Measurements from ENCODE around the gene LMO7. TPM values are rescaled to one million over a fixed set of nuclear protein-coding genes. Genes with fewer than 3 reads are reported as not detected.

Gene LMO7
- total and polyA plus RNA-seq, 2 of the 8 experiments (the other 6 are each of a cell fraction or from before 2014, with no cell fraction given) = 8.1 to 28.3 TPM

- no peak overlapping the region for H2BK12ac ChIP-seq (ENCODE audit: low read depth, low read length)
- H2AFZ ChIP-seq (ENCODE audit: low read length) = no peak overlapping the region
- no peak overlapping the region for H2BK120ac ChIP-seq (replicated peaks; ENCODE audit: low read depth, low read length)
- H4K91ac ChIP-seq (replicated peaks; ENCODE audit: insufficient read length, low read length) = no peak overlapping the region
- no peaks in the 10 kb centered on the region for H3K23me2 ChIP-seq (ENCODE audit: low read depth, low read length)
- H3K18ac ChIP-seq (ENCODE audit: extremely low read depth, low read length) = no peak overlapping the region
- no peak overlapping the region for H3K9ac ChIP-seq (replicated peaks in 1 of 4; ENCODE audit: extremely low read depth in 1 of 4, low read depth in 3 of 4, low read length in 3 of 4)
- H3K4me1 ChIP-seq (replicated peaks in 1 of 4; ENCODE audit: control insufficient read depth in 3 of 4, insufficient read depth in 4 of 4, low read length in 3 of 4) = no peaks in the 10 kb centered on the region
- H2BK20ac ChIP-seq (ENCODE audit: low read length) = no peak overlapping the region
- no peak overlapping the region for H3K4me2 ChIP-seq (ENCODE audit: insufficient read depth in 1 of 2, low read depth in 2 of 2, low read length in 2 of 2)
- H3K36me3 ChIP-seq (ENCODE audit: control insufficient read depth in 2 of 4, insufficient read depth in 4 of 4, low read length in 3 of 4) = no peaks in the 10 kb centered on the region
- H3K79me2 ChIP-seq (ENCODE audit: control insufficient read depth in 1 of 2, insufficient read depth in 2 of 2, low read length in 2 of 2) = no peaks in the 10 kb centered on the region
- H4K5ac ChIP-seq (ENCODE audit: insufficient read length, low read depth, low read length) = no peak overlapping the region
- no peak overlapping the region for H3K4me3 ChIP-seq (ENCODE audit: extremely low read depth in 1 of 4, insufficient read depth in 2 of 4, low read depth in 3 of 4, low read length in 4 of 4)
- FAIRE-seq (no peak), DNase-seq (ENCODE audit: low read depth in 1 of 2, low spot score in 2 of 2) (no peak)
- no peak overlapping the region for H3K56ac ChIP-seq (replicated peaks; ENCODE audit: insufficient read length, low read depth, low read length)
- no peak overlapping the region for H2BK5ac ChIP-seq (ENCODE audit: low read depth, low read length)
- H3K27ac ChIP-seq (ENCODE audit: low read depth, low read length) = no peak overlapping the region
- H3K9me3 ChIP-seq (ENCODE audit: insufficient read depth in 2 of 2, low read depth in 1 of 2, low read length in 1 of 2) = no peaks in the 10 kb centered on the region
- no peaks in the 10 kb centered on the region for H4K20me1 ChIP-seq (replicated peaks in 1 of 2; ENCODE audit: control insufficient read depth in 1 of 2, insufficient read depth in 2 of 2, low read length in 2 of 2)
- ChIA-PET CTCF (ENCODE audit: partially characterized antibody) (interaction anchor here (0.6 to 1.2 kb wide), 2 partner anchors 101 to 257 kb away, joined by 3 read pairs; no protein-coding TSS in a partner anchor), POLR2A (ENCODE audit: partially characterized antibody) (no interaction called here)
- WGBS, 2 experiments (ENCODE audit: extremely low coverage in 1 of 2, insufficient coverage in 1 of 2, insufficient read length in 1 of 2, insufficient replicate concordance in 2 of 2, low coverage in 1 of 2, low lambda C conversion rate in 2 of 2, missing lambda C conversion rate in 1 of 2) = 98% methylated on average over 2 of the region's 2 CpGs; no CpG with 5 or more reads in 1 of the 2 experiments
- no peaks in the 10 kb centered on the region for H3K27me3 ChIP-seq (replicated peaks in 1 of 4; ENCODE audit: control insufficient read depth in 3 of 4, extremely low read depth in 1 of 4, insufficient read depth in 3 of 4, low read length in 3 of 4)
- H3K23ac ChIP-seq (ENCODE audit: insufficient read length) = no peak overlapping the region
- no peak overlapping the region for H3K14ac ChIP-seq (ENCODE audit: insufficient read length)
- no peak overlapping the region for H4K8ac ChIP-seq (ENCODE audit: extremely low read depth, insufficient read depth, low read length)
- no peak overlapping the region for H3K4ac ChIP-seq (replicated peaks; ENCODE audit: insufficient read length, low read depth, low read length)
- H2BK15ac ChIP-seq (ENCODE audit: low read length) = no peak overlapping the region
- no peak overlapping the region for H2AK5ac ChIP-seq (ENCODE audit: low read depth, low read length)
- no peaks in the 10 kb centered on the region for H3K79me1 ChIP-seq (ENCODE audit: low read depth, low read length)
- no peak for TF ChIP-seq HDAC6 (IDR thresholded peaks at IDR 0.05; ENCODE audit: low read depth, low read length)
Measured at GRCh38 chr13:75726306-75726705, 90.2 kb downstream of the LMO7 start.
